T-helper 2 cell treated with Interferon-gamma antibody and Interleukin-4, amounts not matched to agents 5 μg/mL and 100 μg/mL, for 36 hours (primary cell): ENCODE results near the gene FAM181A.

Experiments used
- DNase-seq: peaks from one replicate; pipeline ENCODE4 v3.0.0; 2021; ENCODE audit warnings: low spot score
- H3K27ac Mint-ChIP-seq: one replicate; pipeline ENCODE4 v1.8.0; 2021; ENCODE audit warnings: mild to moderate bottlenecking, mixed read lengths
- H3K27me3 Mint-ChIP-seq: one replicate; pipeline ENCODE4 v1.8.0; 2021; ENCODE audit warnings: low read depth, mixed read lengths
- H3K36me3 Mint-ChIP-seq: one replicate; pipeline ENCODE4 v1.8.0; 2021; ENCODE audit warnings: low read depth, mixed read lengths
- H3K4me1 Mint-ChIP-seq: one replicate; pipeline ENCODE4 v1.8.0; 2021; ENCODE audit warnings: low read depth, mixed read lengths
- H3K4me3 Mint-ChIP-seq: one replicate; pipeline ENCODE4 v1.8.0; 2022; ENCODE audit warnings: mild to moderate bottlenecking, moderate library complexity, mixed read lengths
- H3K9me3 Mint-ChIP-seq: one replicate; pipeline ENCODE4 v1.8.0; 2021; ENCODE audit warnings: mixed read lengths

Gene FAM181A

GRCh38 chr14:93895023-93895604 is 32.0 kb upstream of the FAM181A start:
- no peaks in the 10 kb centered on the region for H3K36me3 Mint-ChIP-seq
- H3K9me3 Mint-ChIP-seq: no peaks in the 10 kb centered on the region
- H3K4me3 Mint-ChIP-seq: no peak overlapping the region

GRCh38 chr14:93897476-93897845 is 29.7 kb upstream of the FAM181A start:
- H3K27ac Mint-ChIP-seq: no peak overlapping the region
- H3K9me3 Mint-ChIP-seq: no peaks in the 10 kb centered on the region

More at GRCh38 chr14:93895023-93895604, 32.0 kb upstream of the FAM181A start:
- Mint-ChIP-seq H3K27me3 (peaks cover 3% of the 10 kb centered on the region), H3K27ac (no peak overlapping the region), H3K4me1 (no peaks in the 10 kb centered on the region)
- no peak for DNase-seq

GRCh38 chr14:93898081-93898611 is 29.0 kb upstream of the FAM181A start:
- DNase-seq: no peak
- Mint-ChIP-seq H3K4me3 (no peak overlapping the region), H3K4me1 (no peaks in the 10 kb centered on the region), H3K9me3 (no peaks in the 10 kb centered on the region), H3K36me3 (no peaks in the 10 kb centered on the region), H3K27me3 (peaks cover 2% of the 10 kb centered on the region), H3K27ac (no peak overlapping the region)

More at GRCh38 chr14:93897476-93897845, 29.7 kb upstream of the FAM181A start:
- DNase-seq: no peak
- Mint-ChIP-seq H3K36me3 (no peaks in the 10 kb centered on the region), H3K27me3 (peaks cover 2% of the 10 kb centered on the region), H3K4me3 (no peak overlapping the region), H3K4me1 (no peaks in the 10 kb centered on the region)

GRCh38 chr14:93898731-93899130 is 28.4 kb upstream of the FAM181A start:
- Mint-ChIP-seq H3K27ac (no peak overlapping the region), H3K4me1 (no peaks in the 10 kb centered on the region)

GRCh38 chr14:93901813-93902212 is 25.3 kb upstream of the FAM181A start:
- Mint-ChIP-seq H3K27me3 (peaks cover 13% of the 10 kb centered on the region), H3K9me3 (no peaks in the 10 kb centered on the region), H3K36me3 (no peaks in the 10 kb centered on the region), H3K4me1 (no peaks in the 10 kb centered on the region), H3K27ac (no peak overlapping the region), H3K4me3 (no peak overlapping the region)
- DNase-seq: no peak

More at GRCh38 chr14:93898731-93899130, 28.4 kb upstream of the FAM181A start:
- no peak overlapping the region for H3K4me3 Mint-ChIP-seq
- H3K36me3 Mint-ChIP-seq: no peaks in the 10 kb centered on the region
- peaks cover 3% of the 10 kb centered on the region for H3K27me3 Mint-ChIP-seq
- DNase-seq: no peak
- no peaks in the 10 kb centered on the region for H3K9me3 Mint-ChIP-seq

GRCh38 chr14:93902619-93903307 is 24.4 kb upstream of the FAM181A start:
- Mint-ChIP-seq H3K27me3 (peaks cover 13% of the 10 kb centered on the region), H3K9me3 (no peaks in the 10 kb centered on the region), H3K27ac (no peak overlapping the region), H3K36me3 (no peaks in the 10 kb centered on the region), H3K4me3 (no peak overlapping the region), H3K4me1 (no peaks in the 10 kb centered on the region)
- no peak for DNase-seq

GRCh38 chr14:93903342-93904184 is 23.6 kb upstream of the FAM181A start:
- H3K9me3 Mint-ChIP-seq: no peaks in the 10 kb centered on the region
- H3K27me3 Mint-ChIP-seq: peaks cover 13% of the 10 kb centered on the region
- H3K36me3 Mint-ChIP-seq: no peaks in the 10 kb centered on the region
- H3K27ac Mint-ChIP-seq: no peak overlapping the region
- no peaks in the 10 kb centered on the region for H3K4me1 Mint-ChIP-seq
- no peak overlapping the region for H3K4me3 Mint-ChIP-seq
- DNase-seq: no peak

- Mint-ChIP-seq H3K27ac (no peak overlapping the region), H3K9me3 (no peaks in the 10 kb centered on the region), H3K27me3 (peaks cover 13% of the 10 kb centered on the region), H3K36me3 (no peaks in the 10 kb centered on the region), H3K4me3 (no peak overlapping the region), H3K4me1 (no peaks in the 10 kb centered on the region)
- no peak for DNase-seq
Observed at GRCh38 chr14:93905623-93906022, 21.5 kb upstream of the FAM181A start.

- no peaks in the 10 kb centered on the region for H3K36me3 Mint-ChIP-seq
- H3K4me1 Mint-ChIP-seq: no peaks in the 10 kb centered on the region
- DNase-seq: peak; percentile 38
- no peak overlapping the region for H3K4me3 Mint-ChIP-seq
- no peak overlapping the region for H3K27ac Mint-ChIP-seq
- H3K27me3 Mint-ChIP-seq: peaks cover 13% of the 10 kb centered on the region
- no peaks in the 10 kb centered on the region for H3K9me3 Mint-ChIP-seq
Observed at GRCh38 chr14:93906341-93907329, 20.5 kb upstream of the FAM181A start.

- Mint-ChIP-seq H3K4me1 (peaks cover 6% of the 10 kb centered on the region), H3K27ac (no peak overlapping the region), H3K9me3 (peaks cover 4% of the 10 kb centered on the region), H3K4me3 (no peak overlapping the region), H3K27me3 (peaks cover 4% of the 10 kb centered on the region), H3K36me3 (peaks cover 3% of the 10 kb centered on the region)
- DNase-seq: no peak
Observed at GRCh38 chr14:93909429-93910128, 17.6 kb upstream of the FAM181A start.

- no peak for DNase-seq
- peaks cover 6% of the 10 kb centered on the region for H3K4me1 Mint-ChIP-seq
- H3K36me3 Mint-ChIP-seq: peaks cover 3% of the 10 kb centered on the region
- no peak overlapping the region for H3K27ac Mint-ChIP-seq
- no peaks in the 10 kb centered on the region for H3K27me3 Mint-ChIP-seq
- no peak overlapping the region for H3K4me3 Mint-ChIP-seq
- H3K9me3 Mint-ChIP-seq: peaks cover 4% of the 10 kb centered on the region
Observed at GRCh38 chr14:93911975-93912615, 15.0 kb upstream of the FAM181A start.

- peaks cover 6% of the 10 kb centered on the region for H3K4me1 Mint-ChIP-seq
- no peak overlapping the region for H3K4me3 Mint-ChIP-seq
Observed at GRCh38 chr14:93912782-93913181, 14.4 kb upstream of the FAM181A start.

More at GRCh38 chr14:93912782-93913181, 14.4 kb upstream of the FAM181A start:
- Mint-ChIP-seq H3K27me3 (no peaks in the 10 kb centered on the region), H3K27ac (no peak overlapping the region), H3K36me3 (peaks cover 3% of the 10 kb centered on the region), H3K9me3 (peaks cover 4% of the 10 kb centered on the region)
- no peak for DNase-seq
